ENCODE data around the gene ZSCAN5C.
"Not testable (repeated sequence)": the region's sequence is repeated elsewhere in the genome, so short reads cannot be mapped to it uniquely, and the experiment has no call there.

Gene ZSCAN5C, protein sequence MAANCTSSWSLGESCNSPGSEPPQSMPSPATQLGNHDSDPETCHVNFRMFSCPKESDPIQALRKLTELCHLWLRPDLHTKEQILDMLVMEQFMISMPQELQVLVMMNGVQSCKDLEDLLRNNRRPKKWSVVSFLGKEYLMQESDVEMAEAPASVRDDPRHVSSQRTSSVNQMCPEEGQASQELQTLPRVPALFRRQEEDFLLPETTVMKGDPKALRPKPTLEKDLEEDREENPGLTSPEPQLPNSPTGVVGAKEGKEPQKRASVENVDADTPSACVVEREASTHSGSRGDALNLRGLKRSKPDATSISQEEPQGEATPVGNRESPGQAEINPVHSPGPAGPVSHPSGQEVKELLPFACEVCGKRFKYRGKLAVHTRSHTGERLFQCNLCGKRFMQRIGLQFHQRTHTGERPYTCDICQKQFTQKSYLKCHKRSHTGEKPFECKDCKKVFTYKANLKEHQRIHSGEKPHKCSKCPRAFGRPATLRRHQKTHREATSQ

GRCh38 chr19:56201973-56202372 lies at the start of gene ZSCAN5C:
TSS of gene ZSCAN5C (plus strand) at chr19:56202273. CDS start at chr19:56205914, 3,641 bp downstream.
- DNase-seq = no peak

DNA sequence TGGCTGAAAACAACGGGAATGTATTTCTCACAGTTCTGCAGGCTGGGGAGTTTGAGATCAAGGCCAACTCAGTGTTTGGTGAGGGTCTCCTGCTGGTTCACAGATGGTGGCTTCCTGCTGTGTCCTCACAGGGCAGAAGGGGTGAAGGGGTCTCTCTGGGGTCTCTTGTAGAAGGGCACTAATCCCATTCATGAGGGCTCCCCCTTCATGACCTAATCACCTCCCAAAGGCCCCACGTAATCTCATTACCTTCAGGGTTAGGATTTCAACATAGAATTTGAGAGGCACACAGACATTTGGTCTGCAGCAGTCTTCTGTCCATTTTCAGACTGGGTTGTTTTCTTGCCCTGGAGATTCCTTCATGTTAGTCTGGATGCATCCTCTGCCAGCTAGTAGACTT lies 49.4 kb upstream of the ZSCAN5C start:
- no peak for DNase-seq

DNA sequence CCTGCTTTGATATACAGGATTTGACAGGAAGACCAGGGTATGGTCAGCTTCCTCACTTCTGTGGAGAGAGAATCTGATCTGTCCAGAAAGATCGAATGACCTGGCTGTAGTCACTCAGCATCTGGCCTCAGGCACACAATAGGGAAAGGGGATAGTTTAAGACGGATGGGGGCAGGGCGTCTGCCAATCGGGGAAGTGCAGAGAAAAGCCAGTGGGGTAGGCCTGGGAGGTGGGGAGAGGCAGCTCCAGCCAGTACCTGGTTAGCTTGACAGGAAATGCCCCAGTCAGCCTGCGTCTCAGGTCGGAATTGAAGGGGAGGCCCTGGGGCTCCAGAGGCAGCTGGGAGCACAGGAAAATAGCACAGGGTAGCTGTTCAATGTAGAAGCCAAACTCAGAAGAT lies 48.6 kb upstream of the ZSCAN5C start:
- no peak for DNase-seq

DNA sequence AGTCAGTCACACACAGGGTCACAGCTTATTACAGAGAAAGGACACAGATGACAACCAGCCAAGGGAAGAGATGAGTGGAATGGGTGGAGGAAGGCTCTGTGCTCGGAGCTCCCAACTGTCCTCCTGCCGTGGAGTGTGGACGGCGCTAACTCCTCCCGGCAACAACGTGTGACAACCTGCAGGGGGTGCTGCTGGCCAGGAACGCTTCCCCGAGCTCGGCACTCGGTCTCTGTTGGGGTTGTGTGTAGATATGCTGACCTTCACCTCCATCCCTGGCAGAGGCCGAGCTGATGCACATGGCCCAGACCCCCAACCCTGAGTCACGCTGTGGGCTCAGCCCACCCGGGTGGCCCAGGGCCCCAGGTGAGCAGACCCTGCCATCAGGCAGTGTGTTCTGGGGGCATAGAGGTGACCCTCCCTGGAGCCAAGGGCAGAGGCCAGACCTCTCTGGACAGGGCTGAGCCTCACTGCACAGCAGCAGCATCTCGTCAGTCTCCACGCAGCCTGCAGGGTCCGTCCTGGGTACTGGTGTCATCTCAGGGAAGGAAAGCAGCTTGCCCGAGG lies 46.9 kb upstream of the ZSCAN5C start:
- DNase-seq = no peak

DNA sequence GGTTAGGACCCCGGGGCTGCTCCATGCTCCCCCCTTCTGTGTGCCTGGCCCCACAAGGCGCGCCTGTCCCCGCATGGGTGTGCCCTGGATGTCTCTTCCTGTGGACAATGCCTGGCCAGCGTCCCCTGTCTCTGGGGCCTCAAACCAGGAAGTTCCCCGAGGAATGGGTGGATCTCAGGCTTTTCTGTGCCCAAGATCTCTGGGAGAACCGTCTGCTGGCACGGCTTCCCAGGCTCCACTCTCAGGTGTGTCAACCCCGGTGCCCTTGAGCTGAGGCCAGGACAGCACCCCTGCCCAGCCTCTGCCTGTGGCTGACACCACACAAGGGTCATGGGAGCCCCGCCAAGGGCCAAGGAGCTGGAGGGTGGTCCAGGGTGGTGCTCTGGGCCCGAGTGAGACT lies 45.3 kb upstream of the ZSCAN5C start:
- DNase-seq = no peak

DNA sequence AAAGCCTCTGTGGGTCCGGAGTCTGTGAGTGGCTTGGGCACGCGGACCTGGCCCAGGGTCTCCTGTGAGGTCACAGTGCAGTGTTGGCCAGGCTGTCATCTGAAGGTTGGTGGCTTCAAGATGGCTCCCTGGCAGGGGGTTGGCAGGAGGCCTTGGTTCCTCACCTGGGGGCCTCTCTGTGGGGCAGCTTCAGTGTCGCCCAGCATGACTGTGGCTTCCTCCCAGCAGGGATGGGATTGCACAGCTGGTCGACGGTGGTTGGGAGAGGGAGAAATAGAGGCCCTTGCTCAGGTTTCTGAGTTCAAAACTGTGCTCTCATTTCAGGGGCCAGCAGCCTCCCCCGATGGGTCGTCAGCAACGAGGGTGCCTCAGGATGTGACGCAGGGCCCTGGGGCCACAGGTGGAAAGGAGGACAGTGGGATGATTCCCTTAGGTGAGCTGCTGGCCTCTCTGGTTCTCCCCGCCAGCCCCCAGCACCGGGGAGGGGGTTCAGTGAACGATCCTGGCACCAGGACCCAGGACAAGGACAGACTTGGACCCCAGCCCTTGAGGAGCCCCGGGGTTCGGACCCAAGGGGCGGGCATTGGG lies 43.8 kb upstream of the ZSCAN5C start:
- no peak for DNase-seq

DNA sequence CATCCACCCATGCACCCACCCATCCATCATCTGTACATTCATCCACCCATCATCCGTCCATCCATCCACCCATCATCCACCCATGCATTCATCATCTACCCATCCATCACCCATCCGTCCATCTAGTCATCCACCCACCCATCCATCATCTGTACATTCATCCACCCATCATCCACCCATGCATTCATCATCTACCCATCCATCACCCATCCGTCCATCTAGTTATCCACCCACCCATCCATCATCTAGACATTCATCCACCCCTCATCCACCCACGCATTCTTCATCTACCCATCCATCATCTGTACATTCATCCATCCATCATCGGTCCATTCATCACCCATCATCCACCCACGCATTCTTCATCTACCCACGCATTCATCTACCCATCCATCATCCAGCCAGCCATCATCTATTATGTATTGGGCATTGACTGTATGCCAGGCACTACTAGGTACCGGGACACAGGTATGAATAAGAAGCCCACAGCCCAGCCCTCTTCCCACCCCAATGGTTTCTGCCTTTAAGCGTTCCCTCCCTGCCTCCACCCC lies 43.0 kb upstream of the ZSCAN5C start:
- DNase-seq = no peak

DNA sequence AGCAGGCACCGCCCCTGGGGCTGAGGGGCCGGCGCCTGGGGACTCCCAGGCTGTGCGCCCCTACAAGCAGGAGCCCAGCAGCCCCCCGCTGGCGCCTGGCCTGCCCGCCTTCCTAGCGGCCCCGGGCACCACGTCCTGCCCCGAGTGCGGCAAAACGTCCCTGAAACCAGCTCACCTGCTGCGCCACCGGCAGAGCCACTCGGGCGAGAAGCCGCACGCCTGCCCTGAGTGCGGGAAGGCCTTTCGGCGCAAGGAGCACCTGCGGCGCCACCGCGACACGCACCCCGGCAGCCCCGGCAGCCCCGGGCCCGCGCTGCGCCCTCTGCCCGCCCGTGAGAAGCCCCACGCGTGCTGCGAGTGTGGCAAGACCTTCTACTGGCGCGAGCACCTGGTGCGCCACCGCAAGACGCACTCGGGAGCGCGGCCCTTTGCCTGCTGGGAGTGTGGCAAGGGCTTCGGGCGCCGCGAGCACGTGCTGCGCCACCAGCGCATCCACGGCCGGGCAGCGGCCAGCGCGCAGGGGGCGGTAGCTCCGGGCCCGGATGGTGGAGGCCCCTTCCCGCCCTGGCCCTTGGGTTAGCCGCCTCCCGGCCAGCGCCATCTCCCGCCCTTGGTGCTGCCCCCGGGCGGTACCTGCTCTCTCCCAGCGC lies 42.3 kb upstream of the ZSCAN5C start:
- no peak for DNase-seq

DNA sequence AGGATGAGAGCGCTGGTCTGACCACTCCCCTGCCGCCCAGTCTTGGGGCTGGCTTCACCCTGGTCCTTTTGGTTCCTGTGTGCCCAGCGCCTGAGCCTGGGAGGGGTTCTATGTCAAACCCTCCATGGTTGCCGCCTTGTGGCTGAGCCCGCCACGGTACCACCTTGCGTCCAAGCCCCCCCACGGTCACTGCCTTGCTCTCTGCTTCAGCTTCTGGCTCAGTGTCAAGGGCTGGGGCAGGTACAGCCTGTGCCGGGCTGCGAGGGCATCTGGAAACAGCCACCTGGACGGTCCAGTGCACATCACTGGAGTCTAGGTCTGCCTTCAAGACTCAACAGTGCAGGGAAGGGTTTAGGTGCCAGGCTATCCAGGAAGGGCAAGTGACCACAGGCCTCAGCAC lies 40.5 kb upstream of the ZSCAN5C start:
- no peak for DNase-seq

DNA sequence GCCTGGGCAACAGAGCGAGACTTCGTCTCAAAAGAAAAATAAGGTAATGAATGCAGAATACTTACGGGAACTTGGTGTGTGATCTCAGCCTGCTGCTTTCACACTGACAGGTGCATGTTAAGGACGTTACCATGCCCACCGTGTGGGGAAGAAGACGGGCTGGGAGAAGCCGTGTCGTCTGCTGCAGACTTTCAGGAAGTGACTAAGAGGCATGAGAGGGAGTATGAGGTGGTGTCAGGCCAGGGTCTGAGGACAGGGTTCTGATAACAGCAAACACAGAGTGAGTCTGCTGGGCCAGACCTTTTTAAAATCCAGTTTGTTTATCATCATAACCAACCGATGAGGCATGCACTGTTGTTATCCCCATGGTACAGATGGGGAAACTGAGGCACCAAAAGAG lies 39.8 kb upstream of the ZSCAN5C start:
- no peak for DNase-seq

- no peak for DNase-seq
Measured at GRCh38 chr19:56163097-56163496, 39.0 kb upstream of the ZSCAN5C start.

DNA sequence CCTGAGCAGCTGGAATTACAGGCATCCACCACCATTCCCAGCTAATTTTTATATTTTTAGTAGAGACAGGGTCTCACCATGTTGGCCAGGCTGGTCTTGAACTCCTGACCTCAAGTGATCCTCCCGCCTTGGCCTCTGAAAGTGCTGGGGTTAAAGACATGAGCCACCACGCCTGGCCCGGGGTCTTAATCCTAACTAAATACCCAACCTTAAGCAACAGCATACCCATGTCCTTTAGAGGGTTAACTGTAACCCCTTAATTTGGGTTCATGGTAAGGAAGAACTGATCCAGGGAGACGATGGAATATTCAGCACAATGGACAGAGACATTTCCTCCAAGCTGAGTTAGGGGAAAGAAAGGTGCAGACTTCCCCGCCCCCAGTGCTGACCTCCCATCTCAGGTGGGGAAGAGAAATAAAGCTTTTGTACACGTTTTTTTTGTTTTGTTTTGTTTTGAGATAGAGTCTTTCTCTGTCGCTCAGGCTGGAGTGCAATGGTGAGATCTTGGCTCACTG lies 35.0 kb upstream of the ZSCAN5C start:
- no peak for DNase-seq

- DNase-seq = peak; percentile 87
Measured at GRCh38 chr19:56170261-56170660, 31.8 kb upstream of the ZSCAN5C start.

GRCh38 chr19:56174086-56174485 lies 28.0 kb upstream of the ZSCAN5C start:
- DNase-seq = no peak

DNA sequence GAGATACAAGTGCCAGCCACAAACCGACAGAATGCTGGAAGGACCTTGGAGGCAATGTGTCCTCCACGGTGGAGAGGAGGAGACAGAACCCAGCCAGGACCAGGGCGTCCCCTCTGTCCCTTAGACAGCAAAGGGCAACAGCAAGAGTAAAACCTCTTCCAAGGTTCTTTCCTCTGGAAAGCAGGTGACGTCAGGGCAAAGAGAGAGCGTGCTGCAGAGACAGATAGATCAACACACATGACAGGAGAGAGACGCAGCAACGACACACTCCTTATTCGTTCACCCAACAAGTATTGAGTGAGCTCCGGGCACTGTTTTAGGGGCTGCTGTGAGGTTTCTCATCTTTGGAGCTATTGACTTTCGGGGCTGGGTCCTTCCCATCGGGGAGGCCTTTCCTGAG lies 27.5 kb upstream of the ZSCAN5C start:
- no peak for DNase-seq

DNA sequence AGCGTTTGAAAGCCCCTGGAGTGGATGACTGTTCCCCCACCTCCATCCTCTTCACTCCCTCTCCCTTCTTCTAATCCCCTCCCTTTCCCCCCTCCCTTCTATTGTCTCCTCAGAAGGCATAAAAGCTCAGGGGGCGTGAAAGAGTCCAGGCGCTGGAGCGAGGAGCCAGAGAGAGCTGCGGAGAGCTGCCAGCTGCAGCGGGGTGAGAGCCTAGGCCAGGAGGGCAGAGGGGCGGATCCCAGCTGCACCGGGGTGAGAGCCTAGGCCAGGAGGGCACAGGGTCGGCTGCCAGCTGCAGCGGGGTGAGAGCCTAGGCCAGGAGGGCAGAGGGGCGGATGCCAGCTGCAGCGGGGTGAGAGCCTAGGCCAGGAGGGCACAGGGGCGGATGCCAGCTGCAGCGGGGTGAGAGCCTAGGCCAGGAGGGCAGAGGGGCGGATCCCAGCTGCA lies 26.2 kb upstream of the ZSCAN5C start, which contains the start of gene GALP:
GALP (plus strand) TSS at position 148 of the 447 bp plus-strand sequence. CDS start 1,101 bp downstream, outside the sequence.
- not testable (repeated sequence) for DNase-seq

DNA sequence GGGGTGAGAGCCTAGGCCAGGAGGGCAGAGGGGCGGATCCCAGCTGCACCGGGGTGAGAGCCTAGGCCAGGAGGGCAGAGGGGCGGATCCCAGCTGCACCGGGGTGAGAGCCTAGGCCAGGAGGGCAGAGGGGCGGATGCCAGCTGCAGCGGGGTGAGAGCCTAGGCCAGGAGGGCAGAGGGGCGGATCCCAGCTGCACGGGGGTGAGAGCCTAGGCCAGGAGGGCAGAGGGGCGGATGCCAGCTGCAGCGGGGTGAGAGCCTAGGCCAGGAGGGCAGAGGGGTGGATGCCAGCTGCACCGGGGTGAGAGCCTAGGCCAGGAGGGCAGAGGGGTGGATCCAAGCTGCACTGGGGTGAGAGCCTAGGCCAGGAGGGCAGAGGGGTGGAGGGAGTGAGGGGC lies 25.8 kb upstream of the ZSCAN5C start:
- not testable (repeated sequence) for DNase-seq

DNA sequence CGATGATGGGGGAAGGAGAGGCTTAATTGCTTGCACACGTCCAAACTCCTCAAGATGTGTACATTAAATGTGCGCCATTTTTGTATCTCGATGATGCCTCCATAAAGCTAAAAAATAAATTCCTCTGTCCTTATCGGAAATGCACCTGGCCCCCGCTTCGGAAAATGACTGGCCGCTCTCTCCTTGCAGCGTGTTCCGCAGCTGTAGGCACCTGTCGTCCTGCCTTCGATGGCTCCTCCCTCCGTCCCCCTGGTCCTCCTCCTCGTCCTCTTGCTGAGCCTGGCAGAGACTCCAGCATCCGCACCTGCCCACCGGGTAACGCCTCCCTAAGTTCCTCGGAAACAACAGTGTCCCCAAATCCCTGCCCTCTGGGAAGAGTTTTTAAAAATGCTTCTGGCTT lies 25.2 kb upstream of the ZSCAN5C start:
- DNase-seq = no peak

DNA sequence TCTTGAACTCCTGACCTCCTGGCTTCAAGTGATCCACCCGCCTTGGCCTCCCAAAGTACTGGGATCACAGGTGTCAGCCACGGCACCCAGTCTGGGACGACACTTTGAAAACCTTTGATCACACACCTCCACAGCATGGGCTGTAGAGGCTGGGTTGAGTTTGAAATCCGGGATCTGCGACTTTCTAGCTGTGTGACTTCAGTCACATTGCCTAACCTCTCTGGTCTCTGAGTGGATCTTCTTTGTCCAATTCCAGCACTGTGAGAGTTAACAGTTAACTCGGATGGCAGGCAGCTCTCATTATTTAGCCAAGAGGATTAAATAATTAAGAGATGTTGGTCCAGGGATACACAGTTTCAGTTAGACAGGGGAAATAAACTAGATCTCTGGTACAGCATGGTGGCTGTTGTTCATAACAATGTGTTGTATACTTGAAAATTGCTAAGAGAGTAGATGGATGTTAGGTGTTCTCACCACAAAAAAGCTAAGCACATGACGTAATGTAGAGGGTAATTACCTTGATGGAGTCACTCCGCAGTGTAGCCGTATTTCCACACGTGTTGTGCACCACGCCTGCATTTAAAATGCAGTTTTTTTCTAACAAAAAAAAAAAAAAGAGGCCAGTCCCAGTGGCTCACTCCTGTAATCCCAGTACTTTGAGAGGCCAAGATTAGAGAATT lies 24.4 kb upstream of the ZSCAN5C start:
- no peak for DNase-seq

DNA sequence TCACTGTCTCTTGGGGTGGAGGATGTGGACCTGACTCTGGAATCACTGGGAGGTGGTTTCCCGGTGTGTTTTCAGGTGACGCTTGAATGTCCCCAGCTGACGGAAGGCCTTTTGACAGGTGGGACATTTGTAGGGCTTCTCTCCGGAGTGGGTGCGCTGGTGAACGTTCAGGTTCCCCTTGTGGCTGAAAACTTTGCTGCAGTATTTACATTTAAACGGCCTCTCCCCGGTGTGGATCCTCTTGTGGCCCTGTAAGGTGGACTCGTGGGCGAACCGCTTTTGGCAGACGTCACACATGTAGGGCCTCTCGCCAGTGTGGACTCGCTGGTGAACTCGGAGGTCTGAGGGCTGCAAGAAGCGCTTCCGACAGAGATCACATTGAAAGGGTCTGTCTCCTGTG lies 12.3 kb upstream of the ZSCAN5C start:
- no peak for DNase-seq

DNA sequence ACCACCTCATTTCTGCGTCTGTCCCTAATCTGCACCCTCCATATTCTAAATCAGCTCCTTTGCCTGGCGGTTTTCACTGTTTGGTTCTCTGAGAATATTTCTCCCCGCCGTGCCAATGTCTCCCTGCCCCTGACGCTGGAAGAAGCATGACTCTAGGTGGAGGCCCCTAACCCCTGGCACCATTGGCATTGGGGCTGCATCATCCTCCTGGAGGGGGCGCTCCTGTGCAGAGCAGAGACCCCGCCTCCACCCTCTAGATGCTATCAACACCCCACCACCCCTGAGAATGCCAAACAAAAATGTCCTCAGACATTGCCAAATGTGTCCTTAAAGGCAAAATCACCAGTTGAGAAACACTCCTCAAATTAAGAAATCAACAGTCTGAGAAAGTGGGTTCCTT lies 11.0 kb upstream of the ZSCAN5C start:
- DNase-seq = no peak

- DNase-seq = no peak
Measured at GRCh38 chr19:56191711-56192110, 10.4 kb upstream of the ZSCAN5C start.

All from NCI-H2029 (cell line).